Anterior cingulate cortex (tissue), 58 donors: ENCODE data around the gene TMEM220.
"Not testable (repeated sequence)": the region's sequence is repeated elsewhere in the genome, so short reads cannot be mapped to it uniquely, and the experiment has no call there.

Experiments used
- DNase-seq, 58 donors: peaks; one replicate each; lab custom pipeline; 2025; lab: John Stamatoyannopoulos, UW

The TMEM220 gene

DNA sequence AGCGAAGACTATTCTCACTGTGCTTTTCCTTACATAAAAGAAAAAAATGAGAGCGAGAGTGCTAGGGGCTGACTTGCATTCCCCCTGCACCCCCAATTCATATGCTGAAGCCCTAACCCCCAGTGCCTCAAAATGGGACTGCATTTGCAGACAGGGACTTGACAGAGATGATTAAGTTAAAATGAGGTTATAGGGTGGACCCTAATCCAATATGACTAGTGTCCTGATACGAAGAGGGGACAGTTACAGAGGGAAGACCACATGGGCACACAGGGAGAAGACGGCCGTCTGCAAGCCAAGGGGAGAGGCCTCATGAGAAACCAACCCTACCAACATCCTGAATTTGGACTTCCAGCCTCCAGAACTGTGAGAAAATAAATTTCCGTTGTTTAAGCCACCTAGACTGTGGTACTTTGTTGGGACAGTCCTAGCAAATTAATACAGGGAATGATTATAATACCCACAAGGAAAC is 1.6 kb upstream of the TMEM220 start:
- no peak for DNase-seq

DNA sequence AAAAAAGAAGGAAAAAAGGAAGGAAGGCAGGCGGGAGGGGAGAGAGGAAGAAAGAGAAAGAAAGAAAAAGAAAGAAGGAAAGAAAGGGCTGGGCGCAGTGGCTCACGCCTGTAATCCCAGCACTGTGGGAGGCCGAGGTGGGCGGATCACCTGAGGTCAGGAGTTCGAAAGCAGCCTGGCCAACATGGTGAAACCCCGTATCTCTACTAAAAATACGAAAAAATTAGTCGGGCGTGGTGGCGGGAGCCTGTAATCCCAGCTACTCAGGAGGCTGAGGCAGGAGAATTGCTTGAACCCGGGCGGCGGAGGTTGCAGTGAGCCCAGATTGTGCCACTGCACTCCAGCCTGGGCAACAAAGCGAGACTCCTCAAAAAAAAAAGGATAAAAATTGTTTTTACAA is 424 bp upstream of the TMEM220 start:
- DNase-seq = not testable (repeated sequence)

DNA sequence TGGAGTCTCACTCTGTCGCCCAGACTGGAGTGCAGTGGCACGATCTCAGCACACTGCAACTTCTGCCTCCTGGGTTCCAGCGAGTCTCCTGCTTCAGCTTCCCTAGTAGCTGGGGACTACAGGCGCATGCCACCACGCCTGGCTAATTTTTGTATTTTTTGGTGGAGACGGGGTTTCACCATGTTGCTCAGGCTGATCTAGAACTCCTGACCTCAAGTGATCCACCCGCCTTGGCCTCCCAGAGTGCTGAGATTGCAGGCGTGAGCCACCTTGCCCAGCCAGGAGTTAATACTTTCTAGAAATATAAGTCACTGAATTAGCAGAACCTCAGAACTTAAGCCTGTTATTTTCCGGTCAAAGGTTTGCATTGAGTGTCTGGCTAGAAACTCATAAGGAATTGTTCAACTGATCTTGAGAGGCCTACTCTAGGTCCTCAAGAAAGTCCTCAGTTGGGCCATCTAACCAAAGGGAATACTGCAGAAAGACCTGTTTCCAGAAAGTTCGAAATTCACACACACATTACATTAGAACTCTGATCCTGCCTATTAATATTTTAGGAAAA is 1.4 kb downstream of the TMEM220 start:
- DNase-seq = no peak

DNA sequence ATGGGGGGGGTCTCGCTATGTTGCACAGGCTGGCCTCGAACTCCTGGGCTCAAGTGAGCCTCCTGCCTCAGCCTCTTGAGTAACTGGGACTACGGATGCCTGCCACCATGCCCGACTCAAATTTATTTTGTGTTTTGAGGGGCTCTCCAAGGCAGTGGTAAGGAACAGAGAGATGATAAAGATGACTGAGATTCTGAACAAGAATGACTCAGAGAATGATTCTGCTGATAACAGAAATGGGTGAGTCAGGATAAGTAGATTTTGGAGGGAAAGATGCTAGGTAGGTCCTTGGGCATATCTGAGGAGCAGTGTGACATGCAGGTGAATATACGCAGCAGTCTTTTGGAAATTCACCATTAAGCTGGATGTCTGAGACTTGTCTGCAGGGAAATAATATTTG is 2.6 kb downstream of the TMEM220 start:
- DNase-seq = no peak

DNA sequence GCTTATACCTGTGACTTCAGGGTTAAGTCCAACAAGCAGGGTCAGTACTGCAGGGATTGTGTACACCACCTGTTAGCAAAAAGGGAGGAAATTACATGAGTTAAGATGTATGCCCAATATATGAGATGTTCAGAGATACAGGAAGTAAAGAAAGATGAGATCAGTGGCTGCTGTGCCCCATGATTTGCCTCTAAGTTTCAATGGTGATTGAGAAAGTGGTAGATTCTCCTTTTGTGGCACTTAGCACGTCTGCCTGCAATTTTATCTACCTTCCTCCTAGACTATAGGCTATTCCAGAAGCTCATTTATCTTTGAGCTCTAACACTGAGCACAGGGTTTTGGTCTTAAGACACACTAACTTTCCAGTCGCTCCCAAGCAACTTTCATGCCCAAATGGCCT is 3.6 kb downstream of the TMEM220 start:
- DNase-seq = no peak

DNA sequence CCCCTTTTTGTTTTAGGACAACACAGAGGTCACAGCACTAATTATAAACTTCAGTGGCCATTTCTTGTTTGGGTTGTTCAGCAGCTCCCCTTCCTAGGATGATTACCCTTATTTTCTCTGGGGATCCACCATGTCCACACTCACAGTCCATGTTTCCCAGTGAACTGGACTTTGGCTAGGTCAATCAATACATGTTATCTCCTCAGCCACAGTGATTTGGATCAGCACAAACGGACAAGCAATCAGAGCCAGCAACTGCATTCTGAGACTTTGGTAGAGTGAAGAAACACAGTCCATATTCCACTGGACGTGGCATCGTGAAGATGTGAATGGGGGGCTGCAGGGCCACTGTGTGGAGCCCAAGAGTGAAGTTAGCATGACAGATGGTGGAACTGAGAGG is 4.6 kb downstream of the TMEM220 start:
- DNase-seq = no peak

DNA sequence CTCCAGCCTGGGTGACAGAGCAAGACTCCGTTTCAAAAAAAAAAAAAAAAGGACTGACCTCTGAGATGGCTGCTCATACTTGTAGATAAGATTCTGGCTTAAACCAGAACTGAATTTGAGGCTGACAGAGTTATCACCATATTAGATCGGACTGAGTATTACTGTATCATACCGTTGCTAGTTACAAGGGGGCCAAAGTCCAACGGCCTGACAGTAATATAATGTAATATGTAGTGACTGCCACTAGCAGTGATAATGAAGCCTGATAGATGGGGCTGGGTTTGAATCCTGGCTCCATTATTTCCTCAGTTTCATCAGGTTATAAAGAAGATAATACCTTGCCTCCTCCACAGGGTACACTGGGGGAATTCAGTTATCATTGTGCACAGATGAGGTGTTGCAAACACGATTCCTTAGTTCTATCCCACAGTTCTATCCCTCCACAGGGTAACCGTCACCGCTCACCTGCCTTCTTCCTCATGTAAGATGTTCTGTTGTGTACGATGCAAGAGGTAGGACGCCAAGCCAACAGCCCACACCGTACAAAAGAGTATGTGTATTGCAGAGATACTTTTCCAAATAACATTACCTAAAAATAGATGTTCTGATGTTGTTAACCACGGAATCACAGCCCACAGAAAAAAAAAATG is 5.2 kb downstream of the TMEM220 start:
- no peak for DNase-seq

DNA sequence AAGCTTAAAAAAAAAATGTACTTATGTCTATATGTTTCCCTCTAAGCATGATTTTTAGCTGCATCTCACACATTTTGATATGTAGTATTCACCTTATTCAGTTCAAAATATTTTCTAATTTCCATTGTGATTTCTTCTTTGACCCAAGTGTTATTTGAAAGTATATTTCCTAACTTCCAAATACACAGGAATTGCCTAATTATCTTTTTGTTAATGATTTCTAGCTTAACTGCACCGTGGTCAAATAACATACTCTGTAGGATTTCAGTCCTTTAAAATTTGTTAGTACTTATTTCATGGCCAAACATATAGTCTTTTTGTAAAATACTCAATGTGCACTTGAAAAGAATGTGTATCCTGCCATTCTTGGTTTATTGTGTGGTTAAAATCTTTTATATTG is 11.3 kb downstream of the TMEM220 start:
- no peak for DNase-seq

DNA sequence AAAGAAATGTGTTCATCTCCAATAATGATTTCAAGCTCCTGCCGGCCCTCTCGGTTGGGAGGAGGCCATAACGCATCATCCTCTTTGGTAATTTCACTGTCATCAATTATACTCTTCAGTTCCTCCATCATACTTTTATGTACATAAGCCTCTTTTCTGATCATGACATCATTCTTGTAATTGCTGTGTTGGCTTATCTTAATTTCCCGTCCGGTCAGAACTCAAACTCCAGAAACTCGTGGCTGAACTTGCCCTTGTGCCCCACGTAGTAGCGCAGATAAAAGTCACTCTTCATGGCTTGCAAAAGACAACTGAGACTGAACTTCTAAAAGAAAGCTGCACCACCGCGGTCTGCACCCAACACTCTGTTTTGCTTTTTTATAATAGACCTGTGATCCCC is 13.6 kb downstream of the TMEM220 start:
- no peak for DNase-seq

DNA sequence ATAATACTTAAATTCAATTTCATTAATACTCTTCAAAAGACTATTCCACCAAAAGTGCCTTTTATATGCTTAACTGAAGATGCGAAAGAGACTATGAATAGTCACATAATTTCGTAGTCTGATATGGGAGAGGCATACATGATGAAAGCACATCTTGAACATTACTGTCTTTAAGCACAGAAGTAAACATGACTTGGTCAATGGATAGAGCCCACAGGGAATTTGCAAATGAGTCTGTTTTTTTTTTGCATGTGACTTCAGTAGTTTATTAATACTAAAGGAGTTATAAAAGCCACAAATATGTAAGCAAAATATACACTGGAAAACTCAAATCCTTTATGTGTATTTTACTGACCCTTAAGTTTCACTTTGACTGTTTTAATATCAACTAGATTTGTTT is 16.5 kb downstream of the TMEM220 start:
- DNase-seq = no peak

DNA sequence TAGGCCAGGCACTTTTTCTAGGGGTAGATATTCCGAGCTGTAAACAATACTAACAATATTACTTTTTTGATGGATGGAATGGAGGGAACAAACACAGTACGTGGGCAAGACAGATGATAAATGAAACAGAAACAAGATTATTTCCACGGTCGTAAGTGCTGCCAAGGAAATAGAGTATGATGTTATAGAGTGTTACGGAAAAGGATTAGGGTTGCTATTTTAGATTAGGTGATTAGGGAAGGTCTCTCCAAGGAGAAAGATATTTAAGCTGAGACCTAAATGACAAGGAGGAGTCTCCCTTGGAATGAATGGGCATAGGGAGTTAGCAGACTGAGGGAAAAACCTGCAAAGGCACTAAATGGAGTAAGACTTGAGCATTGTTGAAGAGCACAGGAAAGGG is 24.1 kb downstream of the TMEM220 start:
- no peak for DNase-seq

DNA sequence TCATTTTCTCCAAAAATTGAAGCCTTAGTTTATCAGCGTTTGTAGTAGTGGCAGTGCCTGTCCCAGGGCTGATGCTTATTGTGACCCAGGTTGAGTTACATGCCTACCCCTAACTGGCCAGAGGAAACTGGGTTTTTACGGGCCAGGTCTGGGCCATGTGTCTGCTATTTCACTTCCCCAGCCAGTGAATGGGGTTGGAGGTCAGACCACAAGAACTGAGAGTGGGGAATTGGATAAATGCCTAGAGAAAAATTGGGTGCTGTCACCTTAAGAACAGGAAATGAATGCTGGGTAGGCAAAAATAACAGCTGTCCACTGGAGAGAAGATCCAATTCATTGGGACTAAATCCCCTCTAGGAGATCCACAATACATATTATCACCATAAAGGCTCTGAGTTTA is 27.2 kb downstream of the TMEM220 start:
- DNase-seq = no peak

DNA sequence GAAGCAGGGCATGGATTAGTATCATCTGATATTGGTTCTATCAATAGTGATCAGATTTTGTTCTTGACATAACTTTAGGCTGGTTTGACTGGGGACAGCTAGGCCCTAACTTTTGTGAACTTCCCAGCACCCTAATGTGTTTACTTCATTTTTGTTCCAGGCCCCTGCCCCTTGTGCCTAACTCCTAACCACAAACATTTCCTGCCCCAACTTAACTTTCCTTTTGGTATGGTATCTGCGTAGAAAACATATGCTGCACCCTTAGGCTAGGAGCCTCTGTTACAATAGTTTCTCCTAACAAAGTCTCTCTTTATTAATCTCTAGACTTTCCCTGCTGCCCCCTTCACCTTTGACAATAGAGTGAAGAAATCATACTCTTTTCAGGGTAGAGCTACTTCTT is 30.0 kb downstream of the TMEM220 start:
- no peak for DNase-seq

DNA sequence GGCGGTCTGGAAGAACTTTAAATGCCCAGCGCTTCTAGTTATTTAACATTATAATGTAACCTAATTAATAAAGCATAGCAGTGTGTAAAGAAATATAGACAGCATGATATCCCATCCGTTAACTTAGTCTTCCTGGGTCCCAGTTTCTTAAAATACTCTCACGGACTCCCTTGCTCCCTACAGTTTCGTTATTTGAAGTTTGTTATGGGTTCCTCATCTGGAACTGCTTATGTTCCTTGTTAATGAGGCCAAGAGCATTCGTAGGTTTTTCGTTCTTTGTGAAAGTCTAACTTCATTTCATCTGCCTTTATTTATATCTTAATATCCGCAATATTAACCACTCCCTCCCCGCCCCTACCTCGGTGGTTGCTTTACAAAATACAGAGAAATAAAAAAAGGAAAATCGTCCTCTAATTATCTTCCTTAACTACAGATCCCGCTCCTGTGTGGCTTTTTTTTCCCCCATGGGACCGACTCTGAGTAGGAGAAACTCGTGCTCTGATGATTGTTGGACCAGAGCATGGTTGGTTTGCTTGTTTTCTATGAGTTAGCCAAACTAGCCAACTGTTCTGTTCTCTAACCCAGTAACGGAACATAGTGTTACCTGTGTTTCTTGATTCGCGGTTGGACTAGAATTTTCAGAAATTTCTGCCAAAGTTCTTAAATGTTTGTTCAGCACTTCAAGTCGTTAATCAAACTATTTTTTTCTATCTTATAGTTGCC is 31.6 kb downstream of the TMEM220 start:
- DNase-seq = no peak

DNA sequence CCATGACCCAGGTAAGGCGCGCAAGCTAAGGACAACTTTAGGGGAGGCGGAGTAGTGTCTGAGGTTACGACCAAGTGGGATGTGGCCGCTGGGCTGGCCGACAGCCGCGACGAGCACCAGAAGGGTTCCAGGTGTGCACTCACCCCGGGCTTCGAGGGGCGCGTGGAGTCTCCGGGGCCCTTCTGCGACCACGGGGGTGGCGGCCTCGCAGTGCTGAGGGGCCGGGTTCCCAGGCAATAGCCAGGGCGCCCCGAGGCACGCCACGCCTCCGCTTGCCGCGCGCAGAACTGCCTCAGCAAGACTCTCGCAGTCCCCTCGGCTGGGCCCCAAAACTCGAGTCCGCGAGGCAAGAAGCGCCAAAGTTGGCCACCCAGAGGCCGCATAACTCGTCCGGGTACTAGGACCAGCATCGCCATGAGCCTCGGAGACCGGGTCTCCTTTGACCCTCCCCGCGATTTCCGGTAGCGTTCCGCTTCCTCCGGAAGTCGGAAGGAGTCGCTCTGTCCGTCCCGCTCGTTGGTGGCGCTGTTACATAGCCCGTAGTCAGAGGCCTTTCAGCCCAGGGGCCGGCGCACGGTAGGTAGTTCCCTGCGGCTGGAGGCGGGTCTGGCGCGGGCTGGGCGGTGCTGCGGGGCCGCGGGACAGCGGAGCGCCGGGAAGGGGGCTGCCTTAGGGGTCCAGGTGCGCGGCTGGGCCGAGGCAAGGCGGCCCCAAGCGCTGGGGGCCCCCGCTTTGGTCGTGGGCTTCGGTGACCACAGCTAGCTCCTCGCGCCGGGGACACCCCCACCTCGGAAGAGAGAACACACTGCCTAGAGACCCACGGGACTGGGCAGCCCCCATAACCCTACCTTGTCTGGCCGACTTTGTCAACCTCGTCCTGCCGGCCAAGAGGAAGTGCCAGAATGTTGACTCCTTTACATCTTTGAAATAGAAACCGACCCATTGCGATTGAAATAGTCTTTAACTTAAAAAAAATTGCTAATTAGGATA is 32.4 kb downstream of the TMEM220 start, which contains the start of the genes ADPRM and SCO1:
ADPRM (plus strand) TSS at position 503 of the 990 bp plus-strand sequence. CDS start 7,333 bp downstream, outside the sequence.
SCO1 (minus strand) TSS at position 442 of the 990 bp plus-strand sequence; CDS start at position 416, 26 bp downstream.
- DNase-seq = peak; percentile 40 to 96 (median 90)

DNA sequence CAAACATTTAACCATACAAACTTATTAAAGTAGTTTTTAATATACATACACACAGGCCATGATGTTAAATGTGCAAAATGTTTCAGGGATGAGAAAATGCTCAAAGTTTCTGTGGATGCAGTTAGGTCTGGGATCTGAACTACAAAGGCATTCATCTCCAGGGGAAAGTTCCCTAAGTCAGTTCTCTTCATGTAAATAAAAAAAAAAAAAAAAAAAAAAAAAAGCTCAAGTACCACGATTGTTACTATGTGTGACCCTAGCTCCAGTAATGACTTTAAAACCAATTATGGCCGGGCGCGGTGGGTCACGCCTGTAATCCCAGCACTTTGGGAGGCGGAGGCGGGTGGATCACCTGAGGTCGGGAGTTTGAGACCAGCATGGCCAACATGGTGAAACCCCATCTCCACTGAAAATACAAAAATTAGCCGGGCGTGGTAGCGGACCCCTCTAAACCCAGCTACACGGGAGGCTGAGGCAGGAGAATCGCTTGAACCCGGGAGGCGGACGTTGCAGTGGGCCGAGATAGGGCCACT is 33.9 kb downstream of the TMEM220 start:
- not testable (repeated sequence) for DNase-seq

DNA sequence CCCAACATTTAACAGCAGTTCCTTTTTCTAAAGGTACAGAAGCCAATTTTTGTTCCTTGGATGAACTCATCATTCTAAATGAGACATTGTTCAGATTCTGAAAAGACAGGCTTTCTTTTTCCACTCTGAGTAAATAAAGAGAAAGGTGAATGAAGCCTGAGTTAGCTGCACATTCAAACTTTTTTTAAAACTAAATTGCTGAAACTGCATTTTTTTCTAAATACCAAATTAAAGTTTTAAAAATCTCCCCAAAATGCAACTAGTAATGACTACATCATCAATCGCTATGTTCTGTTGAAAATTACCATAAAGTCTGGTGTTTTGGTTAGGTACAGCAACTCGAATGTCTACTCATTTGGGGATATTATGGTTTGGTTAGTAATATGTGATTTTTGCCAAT is 42.3 kb downstream of the TMEM220 start:
- no peak for DNase-seq

DNA sequence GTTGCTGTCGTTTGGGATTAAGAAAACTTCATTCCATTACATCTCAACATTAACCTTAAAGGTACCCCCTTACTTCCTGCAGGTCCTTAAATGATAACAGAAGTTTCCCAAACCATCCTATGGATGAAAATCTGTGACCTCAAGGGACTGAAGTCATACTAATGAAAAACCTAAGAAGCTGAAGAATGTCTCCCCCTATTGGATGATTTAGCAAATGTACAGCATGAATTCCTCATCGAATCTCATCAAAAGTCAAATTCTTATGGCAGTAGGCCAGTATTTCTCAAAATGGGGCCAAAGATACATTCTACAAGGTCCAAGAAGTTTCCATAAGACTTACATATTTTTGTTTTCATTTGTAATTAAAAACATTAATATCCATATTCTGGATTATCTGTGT is 46.0 kb downstream of the TMEM220 start:
- DNase-seq = no peak

DNA sequence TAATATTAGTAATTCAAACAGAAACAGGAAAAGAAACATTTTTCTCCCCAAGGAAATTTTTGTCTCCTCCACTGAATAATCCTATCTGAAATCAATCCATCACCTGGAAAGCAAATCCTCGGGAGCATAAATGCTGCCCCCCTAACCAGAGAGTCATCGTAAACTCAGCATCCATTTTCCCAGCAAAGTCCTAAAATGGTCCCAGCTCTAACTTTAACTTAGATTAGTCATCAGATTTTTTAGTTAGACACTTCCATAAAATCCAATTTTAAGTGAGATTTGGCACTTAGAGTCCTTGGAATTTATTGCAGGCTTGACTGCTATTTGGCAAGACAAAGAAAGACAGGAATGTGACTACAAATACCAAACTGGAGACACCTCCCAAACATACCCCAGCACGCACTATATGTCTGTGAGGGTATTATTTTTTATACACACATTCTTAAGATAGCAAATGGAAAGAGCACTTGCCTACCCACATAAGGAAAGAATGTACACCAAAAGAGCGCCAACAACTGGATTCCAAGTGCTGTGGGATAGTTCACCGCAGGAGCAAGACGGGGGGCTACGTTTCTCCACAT is 47.9 kb downstream of the TMEM220 start:
- DNase-seq = no peak

DNA sequence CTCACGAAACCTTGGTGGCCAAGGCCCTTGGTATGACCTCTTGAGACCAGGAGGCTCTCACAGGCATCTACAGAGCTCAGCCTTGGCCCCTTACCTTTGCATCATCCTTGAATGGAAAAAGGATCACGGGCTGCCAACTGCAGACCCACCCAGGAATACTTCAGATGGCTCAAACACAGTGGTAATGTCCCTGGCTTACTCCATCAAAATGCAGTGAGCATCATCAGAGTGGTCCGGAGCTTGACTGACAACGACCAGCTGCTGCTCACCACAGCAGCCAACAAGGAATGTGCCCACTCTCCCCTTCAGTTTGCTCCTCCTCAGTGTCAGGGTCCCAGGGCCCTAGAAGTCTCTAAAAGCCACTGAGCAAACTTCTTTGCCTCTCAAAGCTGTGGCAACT is 55.1 kb downstream of the TMEM220 start:
- DNase-seq = no peak
